Measurements from ENCODE around the gene MLXIP. TPM values are rescaled to one million over a fixed set of nuclear protein-coding genes. Genes with fewer than 3 reads are reported as not detected.

The MLXIP gene
- total and polyA plus RNA-seq, 2 of the 8 experiments (the other 6 are each of a cell fraction or from before 2014, with no cell fraction given): 5.5 to 40.5 TPM

DNA sequence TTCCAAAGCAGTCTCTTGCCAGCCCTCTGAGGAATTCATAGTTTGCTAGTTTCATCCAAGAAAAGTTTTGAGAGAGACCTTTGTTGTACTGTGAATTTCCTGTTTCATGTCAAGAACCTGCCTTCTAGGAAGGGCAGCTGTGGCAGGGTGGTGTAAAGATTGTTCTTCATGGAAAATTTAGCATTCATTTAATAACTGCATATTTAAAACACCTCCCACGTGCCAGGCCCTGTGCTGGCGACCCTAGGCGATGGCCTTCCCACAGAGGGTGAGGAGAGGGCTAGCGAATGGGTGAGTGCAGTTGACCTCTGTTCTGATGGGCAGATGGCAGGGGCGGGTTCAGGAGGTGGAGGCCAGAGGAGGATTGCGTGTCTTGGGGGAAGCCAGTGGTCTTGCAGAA lies 43.2 kb downstream of the MLXIP start:
- H2BK12ac ChIP-seq (ENCODE audit: low read depth, low read length): no peak overlapping the region
- CTCF ChIA-PET (ENCODE audit: partially characterized antibody): interaction anchor here (1.2 to 18.2 kb wide), 8 partner anchors 11 to 94 kb away, joined by 4 to 379 read pairs (median 20); partner anchors contain the start of gene MLXIP
- no peak for FAIRE-seq
- WGBS, 2 experiments (ENCODE audit: extremely low coverage in 1 of 2, insufficient coverage in 1 of 2, insufficient read length in 1 of 2, insufficient replicate concordance in 2 of 2, low coverage in 1 of 2, low lambda C conversion rate in 2 of 2, missing lambda C conversion rate in 1 of 2): 93% methylated on average over 6 of the region's 6 CpGs; no CpG with 5 or more reads in 1 of the 2 experiments
- no peak overlapping the region for H3K14ac ChIP-seq (ENCODE audit: insufficient read length)
- H3K4me3 ChIP-seq (ENCODE audit: extremely low read depth in 1 of 4, insufficient read depth in 2 of 4, low read depth in 3 of 4, low read length in 4 of 4): no peak overlapping the region
- no peaks in the 10 kb centered on the region for H3K27me3 ChIP-seq (replicated peaks in 1 of 4; ENCODE audit: control insufficient read depth in 3 of 4, extremely low read depth in 1 of 4, insufficient read depth in 3 of 4, low read length in 3 of 4)
- H3K4ac ChIP-seq (replicated peaks; ENCODE audit: insufficient read length, low read depth, low read length): no peak overlapping the region
- H4K91ac ChIP-seq (replicated peaks; ENCODE audit: insufficient read length, low read length): no peak overlapping the region
- H2BK15ac ChIP-seq (ENCODE audit: low read length): no peak overlapping the region
- no peak overlapping the region for H4K8ac ChIP-seq (ENCODE audit: extremely low read depth, insufficient read depth, low read length)
- DNase-seq (ENCODE audit: low read depth in 1 of 2, low spot score in 2 of 2): no peak
- H3K4me1 ChIP-seq (replicated peaks in 1 of 4; ENCODE audit: control insufficient read depth in 3 of 4, insufficient read depth in 4 of 4, low read length in 3 of 4): peaks cover 0 to 6% (median 3%) of the 10 kb centered on the region in 4 experiments; a peak in 4 of 7 replicates
- H3K23me2 ChIP-seq (ENCODE audit: low read depth, low read length): no peaks in the 10 kb centered on the region
- no peaks in the 10 kb centered on the region for H3K9me3 ChIP-seq (ENCODE audit: insufficient read depth in 2 of 2, low read depth in 1 of 2, low read length in 1 of 2)
- no peak overlapping the region for H2AK5ac ChIP-seq (ENCODE audit: low read depth, low read length)
- no peak overlapping the region for H2BK5ac ChIP-seq (ENCODE audit: low read depth, low read length)
- no peak for TF ChIP-seq CHD1 (IDR thresholded peaks at IDR 0.05; ENCODE audit: low read depth, low read length)
- H3K23ac ChIP-seq (ENCODE audit: insufficient read length): no peak overlapping the region
- peaks cover 2% of the 10 kb centered on the region; the same call in 1 of the 2 replicates for H3K79me1 ChIP-seq (ENCODE audit: low read depth, low read length)
- no peaks in the 10 kb centered on the region for H3K36me3 ChIP-seq (ENCODE audit: control insufficient read depth in 2 of 4, insufficient read depth in 4 of 4, low read length in 3 of 4)
- H4K20me1 ChIP-seq (replicated peaks in 1 of 2; ENCODE audit: control insufficient read depth in 1 of 2, insufficient read depth in 2 of 2, low read length in 2 of 2): peaks cover 0 to 7% of the 10 kb centered on the region in 2 experiments
- no peak overlapping the region for H3K56ac ChIP-seq (replicated peaks; ENCODE audit: insufficient read length, low read depth, low read length)
- no peak overlapping the region for H3K18ac ChIP-seq (ENCODE audit: extremely low read depth, low read length)
- H2AFZ ChIP-seq (ENCODE audit: low read length): no peak overlapping the region
- no peaks in the 10 kb centered on the region; a peak in 2 of 4 replicates for H3K79me2 ChIP-seq (ENCODE audit: control insufficient read depth in 1 of 2, insufficient read depth in 2 of 2, low read length in 2 of 2)
- POLR2A ChIA-PET (ENCODE audit: partially characterized antibody): interaction anchor here (0.5 to 1.0 kb wide), 2 partner anchors 33 to 202 kb away, joined by 3 read pairs; no protein-coding TSS in a partner anchor
- no peak overlapping the region for H3K9ac ChIP-seq (replicated peaks in 1 of 4; ENCODE audit: extremely low read depth in 1 of 4, low read depth in 3 of 4, low read length in 3 of 4)
- no peak overlapping the region for H2BK120ac ChIP-seq (replicated peaks; ENCODE audit: low read depth, low read length)
- H2BK20ac ChIP-seq (ENCODE audit: low read length): no peak overlapping the region
- no peak overlapping the region for H3K27ac ChIP-seq (ENCODE audit: low read depth, low read length)
- no peak overlapping the region for H4K5ac ChIP-seq (ENCODE audit: insufficient read length, low read depth, low read length)
- no peak overlapping the region for H3K4me2 ChIP-seq (ENCODE audit: insufficient read depth in 1 of 2, low read depth in 2 of 2, low read length in 2 of 2)
